NCI-H345 treated with DMSO at 0.1 percent for 48 hours (cell line): ENCODE data around the gene CCDC192.
"Not testable (repeated sequence)": the region's sequence is repeated elsewhere in the genome, so short reads cannot be mapped to it uniquely, and the experiment has no call there.

Source experiments
- DNase-seq: peaks from one replicate; lab custom pipeline; 2025; ENCODE audit not compliant: unreplicated experiment; lab: John Stamatoyannopoulos, UW

The CCDC192 gene

GRCh38 chr5:127839496-127840197 is 136.5 kb downstream of the CCDC192 start:
- DNase-seq, result no peak

- DNase-seq, result no peak
These were observed 137.0 kb downstream of the CCDC192 start for GRCh38 chr5:127840198-127840524.

DNA sequence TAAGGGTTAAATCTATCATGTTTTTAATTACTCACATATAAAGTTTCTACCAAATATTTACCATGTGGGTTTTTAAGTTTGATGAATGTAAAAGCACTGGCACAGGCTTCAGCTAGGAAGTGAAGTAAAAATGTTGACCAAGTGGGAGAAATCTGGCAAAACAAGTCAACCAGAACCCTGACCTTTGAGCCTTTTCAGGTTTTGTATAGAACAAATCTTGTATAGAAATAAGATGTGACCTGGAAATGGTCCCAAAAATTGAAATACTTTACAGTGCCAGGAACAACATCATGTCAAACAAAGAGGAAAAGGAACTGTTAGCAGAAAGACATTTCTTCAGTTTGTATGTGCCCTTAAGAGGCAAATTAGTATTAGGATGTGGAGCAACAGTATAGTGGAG is 137.6 kb downstream of the CCDC192 start:
- DNase-seq, result no peak

DNA sequence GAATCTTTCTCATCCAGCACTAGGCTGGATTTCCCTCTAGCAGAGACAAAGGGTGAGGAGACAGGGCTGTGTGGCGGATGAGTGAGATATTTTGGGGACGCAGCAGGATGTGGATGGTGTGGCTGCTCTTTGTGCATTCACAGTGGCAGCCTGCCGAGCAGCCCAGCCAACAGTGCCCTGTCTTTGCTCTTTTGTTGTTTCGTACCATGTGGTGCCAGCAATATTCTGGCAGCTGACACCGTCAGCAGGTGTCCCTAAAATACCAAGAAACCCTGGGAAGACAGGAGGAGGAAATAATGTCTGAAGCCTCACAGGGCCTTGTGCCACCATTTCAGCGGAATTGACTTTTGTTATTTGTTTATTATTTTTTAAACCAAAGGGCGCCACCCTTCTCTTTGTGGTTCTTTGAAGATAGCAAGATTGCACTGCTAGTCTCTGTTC is 141.4 kb downstream of the CCDC192 start:
- peak; percentile 12 for DNase-seq

- DNase-seq, result no peak
These were observed 143.7 kb downstream of the CCDC192 start for GRCh38 chr5:127846884-127847283.

- DNase-seq, result not testable (repeated sequence)
These were observed 144.4 kb downstream of the CCDC192 start for GRCh38 chr5:127847641-127848040.

DNA sequence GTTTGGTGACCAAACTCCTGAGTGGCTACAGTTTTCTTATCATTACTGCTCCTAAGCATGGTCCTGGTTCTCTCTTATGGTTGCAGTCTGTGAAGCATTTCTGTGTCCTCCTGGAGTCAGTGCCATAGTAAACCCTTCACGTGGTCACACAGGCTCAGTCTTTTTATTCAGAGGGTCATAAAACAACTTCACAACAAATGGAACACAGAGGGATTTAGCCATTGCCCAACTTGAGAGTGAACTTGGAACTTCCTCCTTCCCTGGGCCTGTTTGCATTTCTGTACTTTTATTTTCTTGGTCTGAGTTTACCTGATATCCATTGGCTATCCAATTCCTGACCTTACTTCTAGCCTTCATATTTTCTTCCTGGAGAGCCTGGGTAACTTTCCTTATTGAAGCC is 144.9 kb downstream of the CCDC192 start:
- DNase-seq, result no peak

DNA sequence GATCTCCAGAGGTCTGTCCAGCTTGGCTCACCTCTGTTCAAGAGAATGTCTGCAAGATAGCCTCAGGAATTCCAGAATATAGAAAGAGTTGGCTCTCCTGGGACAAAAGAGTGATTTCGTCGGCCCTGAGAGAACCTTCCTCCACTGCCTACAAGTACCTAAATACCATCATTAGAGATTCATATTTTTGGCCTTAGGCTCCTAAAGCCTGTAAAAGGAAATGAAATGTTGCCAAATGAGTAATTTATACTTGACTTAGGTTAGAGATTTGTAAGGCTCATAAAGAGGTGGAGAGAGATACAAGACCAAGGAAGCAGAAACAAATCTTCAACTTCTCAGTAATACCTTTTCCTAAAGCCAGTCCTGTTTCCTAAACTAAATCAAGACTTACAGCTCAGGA is 146.2 kb downstream of the CCDC192 start:
- no peak for DNase-seq

- DNase-seq, result no peak
These were observed 146.7 kb downstream of the CCDC192 start for GRCh38 chr5:127849891-127850290.

DNA sequence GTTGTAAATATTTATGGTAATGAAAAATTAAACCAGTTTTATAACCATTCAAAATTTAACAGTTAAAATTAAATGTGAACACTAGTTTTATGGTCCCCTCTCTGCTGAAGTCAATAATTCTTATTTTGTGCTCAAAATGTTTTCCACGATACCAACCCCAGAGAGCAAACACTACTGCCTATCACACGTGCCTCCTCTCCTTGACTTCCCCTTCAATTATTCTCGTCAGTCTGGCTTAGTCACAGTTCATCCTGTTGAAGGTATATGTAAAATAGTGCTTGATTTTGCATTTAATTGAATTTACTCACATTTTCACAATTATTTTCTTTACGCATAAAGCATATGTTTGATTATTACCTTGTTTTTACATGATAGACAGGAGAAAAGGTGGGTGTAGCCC is 148.8 kb downstream of the CCDC192 start:
- DNase-seq, result no peak

GRCh38 chr5:127854520-127854919 is 151.3 kb downstream of the CCDC192 start:
- no peak for DNase-seq

DNA sequence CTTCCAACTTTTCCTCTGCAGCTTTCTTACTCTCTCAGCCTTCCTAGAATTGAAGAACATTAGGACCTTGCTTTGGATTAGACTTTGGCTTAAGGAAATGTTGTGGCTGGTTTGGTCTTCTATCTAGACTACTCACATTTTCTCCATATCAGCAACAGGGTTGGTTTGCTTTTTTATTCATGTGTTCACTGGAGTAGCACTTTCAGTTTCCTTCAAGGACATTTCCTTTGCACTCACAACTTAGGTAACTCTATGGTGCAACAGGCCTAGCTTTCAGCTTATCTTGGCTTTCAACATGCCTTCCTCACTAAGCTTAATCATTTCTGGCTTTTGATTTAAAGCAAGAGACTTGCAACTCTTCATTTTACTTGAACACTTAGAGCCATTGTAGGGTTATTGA is 153.1 kb downstream of the CCDC192 start:
- no peak for DNase-seq

DNA sequence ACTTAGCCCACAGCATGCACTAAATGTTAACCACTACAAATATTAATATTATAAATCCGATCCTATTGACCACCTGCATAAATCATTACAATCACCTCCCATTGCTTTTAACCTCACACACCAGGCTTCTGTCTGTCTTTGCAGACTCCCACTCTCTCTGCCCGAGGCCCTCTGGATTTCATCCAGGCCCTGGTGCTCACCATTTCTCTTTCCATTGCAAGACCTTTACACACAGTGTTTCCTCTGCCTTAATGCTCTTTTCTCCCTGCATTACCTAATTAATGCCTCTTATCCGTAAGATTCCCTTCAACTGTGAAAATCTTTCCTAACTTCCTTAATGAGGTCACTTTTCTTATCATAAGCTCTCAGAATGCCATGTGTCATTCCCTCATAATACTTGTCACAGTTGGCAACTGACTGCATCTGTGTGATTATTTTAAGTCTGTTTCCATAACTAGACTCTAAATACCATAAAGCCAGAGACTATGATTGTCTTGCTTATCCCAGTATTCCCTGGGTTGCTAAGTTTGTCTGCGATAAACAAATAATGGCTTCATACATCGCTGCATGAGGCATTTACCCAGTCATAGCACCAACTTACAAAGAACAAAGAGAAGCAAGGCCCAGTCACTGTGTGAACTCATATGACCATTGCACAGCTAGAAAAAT is 155.1 kb downstream of the CCDC192 start:
- DNase-seq, result no peak

- DNase-seq, result no peak
These were observed 157.1 kb downstream of the CCDC192 start for GRCh38 chr5:127860291-127860690.

DNA sequence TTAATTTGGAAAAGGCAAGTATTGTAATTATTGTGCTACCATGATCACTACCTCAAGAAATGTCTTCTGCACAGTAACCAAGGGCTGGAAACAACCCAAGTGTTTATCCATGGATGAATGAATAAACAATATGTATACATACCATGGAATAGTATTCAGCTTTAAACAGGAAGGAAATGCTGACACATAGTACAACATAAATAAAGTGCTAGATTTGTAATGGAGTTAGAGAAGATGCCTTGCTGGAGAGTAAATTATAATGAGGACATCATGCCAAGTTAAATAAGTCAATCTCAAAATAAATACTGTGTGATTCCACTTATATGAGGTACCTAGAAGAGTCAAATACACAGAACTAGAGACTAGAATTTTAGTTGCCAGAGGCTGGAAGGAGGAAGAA is 160.0 kb downstream of the CCDC192 start:
- no peak for DNase-seq

DNA sequence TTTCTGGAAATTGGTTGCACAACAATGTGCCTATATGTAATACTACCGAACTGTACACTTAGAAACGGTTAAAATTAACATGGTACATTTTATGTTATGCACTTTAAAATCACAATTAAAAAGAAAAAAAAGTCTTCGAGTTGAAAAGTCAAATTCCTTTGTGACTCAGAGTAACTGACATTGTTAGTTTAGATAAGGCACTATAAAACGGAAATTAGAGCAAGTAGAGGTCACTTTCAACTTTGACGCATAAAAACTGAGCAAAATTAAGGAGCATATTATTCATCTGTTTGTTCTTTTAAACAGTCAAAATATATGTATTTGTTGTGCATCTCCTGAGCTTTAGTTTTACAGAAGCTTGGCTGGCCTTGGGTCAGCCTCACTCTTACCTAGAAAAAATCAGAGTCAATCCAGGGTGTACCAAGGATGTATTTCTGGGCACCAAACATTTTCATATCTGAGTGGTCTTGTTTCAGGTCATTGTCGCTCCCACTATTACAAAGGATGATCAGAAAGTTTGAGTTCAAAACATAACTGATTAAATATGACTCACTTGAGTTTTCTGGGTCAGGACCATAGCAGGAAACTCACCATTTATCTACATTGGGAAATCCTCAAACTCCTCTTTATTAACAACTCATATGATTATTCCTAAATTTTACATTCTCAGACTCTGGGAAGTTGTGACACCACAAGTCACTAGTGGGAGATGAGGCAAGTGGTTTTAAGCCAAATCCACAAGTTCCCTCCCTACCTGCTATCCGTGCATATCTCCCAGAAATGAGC is 160.6 kb downstream of the CCDC192 start:
- no peak for DNase-seq

GRCh38 chr5:127864511-127864910 is 161.3 kb downstream of the CCDC192 start:
- DNase-seq, result no peak

- no peak for DNase-seq
These were observed 162.1 kb downstream of the CCDC192 start for GRCh38 chr5:127865273-127865672.

DNA sequence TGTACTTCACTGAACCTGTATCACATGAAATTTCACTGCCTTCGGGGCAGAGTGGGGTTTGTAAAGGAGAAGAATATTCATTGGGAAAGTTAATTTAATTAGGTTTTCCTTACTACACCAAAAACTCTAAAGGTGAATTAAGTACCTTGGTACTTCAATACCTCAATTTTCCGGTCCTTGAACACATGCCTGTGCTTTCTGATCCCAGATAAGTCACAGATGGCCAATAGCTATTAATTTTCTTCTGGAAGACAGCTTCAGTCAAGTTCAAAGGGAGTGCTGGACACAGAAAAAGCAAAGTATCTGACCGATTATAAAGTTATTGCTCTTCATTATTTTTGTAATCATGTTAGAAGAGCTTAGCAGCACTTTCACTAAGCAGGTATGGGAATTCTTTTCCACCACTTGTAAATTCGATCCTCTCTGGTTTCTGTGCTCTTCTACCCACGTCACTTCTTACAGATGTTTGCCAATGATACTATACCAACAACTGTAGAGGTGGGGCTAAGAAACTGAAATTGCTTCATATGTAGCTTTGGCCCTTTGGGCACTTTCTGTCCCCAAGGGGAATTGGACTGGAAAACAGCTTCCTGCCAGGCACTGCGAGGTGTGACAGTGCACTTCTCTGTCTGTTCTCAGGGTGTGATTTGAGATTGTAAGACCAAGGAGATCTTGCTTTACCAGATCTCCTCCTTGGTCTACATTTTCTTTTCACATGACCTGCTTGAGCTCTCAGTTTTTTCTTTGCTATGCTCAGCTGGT is 164.0 kb downstream of the CCDC192 start:
- no peak for DNase-seq

DNA sequence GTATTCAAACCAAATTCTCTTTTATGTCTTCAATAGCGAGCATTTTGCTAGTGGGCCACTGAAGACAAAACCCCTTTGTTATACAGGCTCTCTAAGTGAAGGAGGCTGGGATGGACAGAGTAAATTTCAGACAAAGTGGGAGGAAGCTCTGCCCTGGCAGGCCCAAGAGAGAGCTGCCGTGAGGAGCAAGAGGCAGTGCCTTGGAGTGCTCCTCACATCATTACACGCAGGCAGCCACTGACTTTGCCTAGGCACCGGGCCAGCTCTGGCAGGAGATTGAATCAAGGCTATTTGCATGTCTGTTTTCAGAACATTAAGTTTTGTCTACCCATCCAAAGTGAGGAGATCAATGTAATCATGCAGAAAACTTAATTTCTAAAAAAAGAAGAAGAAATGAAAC is 167.7 kb downstream of the CCDC192 start:
- no peak for DNase-seq

- no peak for DNase-seq
These were observed 168.4 kb downstream of the CCDC192 start for GRCh38 chr5:127871503-127872153.
